Keratinocyte (primary cell): Measurements from ENCODE around the gene TNPO1. TPM values are rescaled to one million over a fixed set of nuclear protein-coding genes. Genes with fewer than 3 reads are reported as not detected.

Experiments
- DNase-seq: peaks from one replicate; pipeline ENCODE4 v3.0.0-alpha.2; 2011; ENCODE audit warnings: low read depth, missing footprints, low spot score
- FAIRE-seq: peaks from 2 replicates; lab custom pipeline; 2011; peaks lifted over from hg19 to GRCh38; lab: Jason Lieb, UNC
- H2AFZ ChIP-seq: 2 replicates; pipeline ENCODE4 v1.6.0; 2012; ENCODE audit warnings: low read length, control low read depth, inconsistent platforms; ENCODE audit not compliant: control insufficient read depth
- H3K27ac ChIP-seq: 2 replicates; pipeline ENCODE4 v1.5.1; 2011; ENCODE audit warnings: low read length; ENCODE audit not compliant: control insufficient read depth, insufficient read depth
- H3K27me3 ChIP-seq: 3 replicates; pipeline ENCODE4 v1.6.0; 2011; ENCODE audit warnings: low read length; ENCODE audit not compliant: control insufficient read depth, insufficient read depth; ENCODE audit errors: extremely low read depth
- H3K36me3 ChIP-seq, 2 experiments: 2 replicates in 1 of 2; 3 replicates in 1 of 2; pipeline ENCODE4 v1.5.1; 2011; ENCODE audit warnings: low read length in 2 of 2, mild to moderate bottlenecking in 1 of 2; ENCODE audit not compliant: control insufficient read depth in 2 of 2, insufficient read depth in 2 of 2; ENCODE audit errors: extremely low read depth in 1 of 2
- H3K4me1 ChIP-seq: 3 replicates; pipeline ENCODE4 v1.5.1; 2011; ENCODE audit warnings: low read length; ENCODE audit not compliant: control insufficient read depth, insufficient read depth; ENCODE audit errors: extremely low read depth
- H3K4me2 ChIP-seq: 3 replicates; pipeline ENCODE4 v1.6.0; 2011; ENCODE audit warnings: low read depth, low read length; ENCODE audit not compliant: control insufficient read depth, insufficient read depth; ENCODE audit errors: extremely low read depth
- H3K4me3 ChIP-seq, 3 experiments: fragments of 200-600 bp in 1 of 3; sonication (generic) in 1 of 3; 2 replicates in 2 of 3; 3 replicates in 1 of 3; pipeline ENCODE4 v1.5.1; 2011 to 2016; ENCODE audit warnings: low read length in 3 of 3, mild to moderate bottlenecking in 3 of 3, control low read depth in 2 of 3, inconsistent platforms in 1 of 3, low read depth in 1 of 3, mixed read lengths in 1 of 3, mixed run types in 1 of 3, moderate library complexity in 1 of 3; ENCODE audit not compliant: control insufficient read depth in 2 of 3, insufficient read depth in 2 of 3; ENCODE audit errors: extremely low read depth in 1 of 3
- H3K79me2 ChIP-seq: 2 replicates; pipeline ENCODE4 v1.6.0; 2012; ENCODE audit warnings: low read length; ENCODE audit not compliant: control insufficient read depth, insufficient read depth
- H3K9ac ChIP-seq: 3 replicates; pipeline ENCODE4 v1.6.0; 2011; ENCODE audit warnings: low read length; ENCODE audit not compliant: control insufficient read depth, insufficient read depth; ENCODE audit errors: extremely low read depth
- H3K9me1 ChIP-seq: 3 replicates; pipeline ENCODE4 v1.6.0; 2011; ENCODE audit warnings: low read length; ENCODE audit not compliant: control insufficient read depth, insufficient read depth; ENCODE audit errors: extremely low read depth
- H3K9me3 ChIP-seq: 2 replicates; pipeline ENCODE4 v1.5.1; 2012; ENCODE audit warnings: low read depth, low read length; ENCODE audit not compliant: control insufficient read depth
- H4K20me1 ChIP-seq: 3 replicates; pipeline ENCODE4 v1.6.0; 2011; ENCODE audit warnings: low read length; ENCODE audit not compliant: control insufficient read depth, insufficient read depth; ENCODE audit errors: extremely low read depth
- EZH2 ChIP-seq: IDR thresholded peaks from one replicate; pipeline ENCODE4 v1.6.1; 2012; ENCODE audit warnings: inconsistent platforms, mild to moderate bottlenecking, low read length, moderate library complexity
- dilution Hi-C: fragments of 300-500 bp; cut with MboI; formaldehyde crosslinking; loops from one replicate; pipeline ENCODE4 v1.7.0; 2020; ENCODE audit warnings: low sequenced_read_pairs; ENCODE audit not compliant: extremely low pct_ligation_motif_present
- polyA plus RNA-seq, 5 experiments: library from polyadenylated mRNA; depleted of rRNA in 3 of 5; stranded (reverse) in 3 of 5; stranded (forward) in 1 of 5; unstranded in 1 of 5; fragments of >200 nt; gene quantifications; 1 replicate in 1 of 5; 2 replicates in 3 of 5; 3 replicates in 1 of 5; pipeline versions ENCODE4 v1.2.1 to v1.2.3, GENCODE V29; 2011 to 2012; ENCODE audit warnings: missing spikeins in 2 of 5, low read depth in 1 of 5, low replicate concordance in 1 of 5
- small RNA-seq, 3 experiments: library from RNA; depleted of rRNA; stranded (forward); fragments of <200 nt; gene quantifications; one replicate each; pipeline ENCODE3, GENCODE V24; 2012; ENCODE audit warnings: low read depth in 3 of 3, low replicate concordance in 1 of 3; ENCODE audit not compliant: insufficient read length in 3 of 3
- TF ChIP-seq, protein P1 (sequence below), 3 experiments: IDR thresholded peaks in 1 of 3; conservative IDR thresholded peaks in 1 of 3; optimal IDR thresholded peaks in 1 of 3; 2 replicates in 2 of 3; 3 replicates in 1 of 3; pipeline versions ENCODE3 to v1.5.1; 2011; ENCODE audit warnings: low read length in 3 of 3, mild to moderate bottlenecking in 3 of 3, moderate library complexity in 2 of 3, control low read depth in 1 of 3, inconsistent platforms in 1 of 3; ENCODE audit not compliant: insufficient read depth in 2 of 3; ENCODE audit errors: extremely low read depth in 1 of 3

Gene TNPO1
- polyA plus RNA-seq, 1 donor (not counting 4 experiments of a cell fraction or from before 2014, with no cell fraction given), result 123 TPM

DNA sequence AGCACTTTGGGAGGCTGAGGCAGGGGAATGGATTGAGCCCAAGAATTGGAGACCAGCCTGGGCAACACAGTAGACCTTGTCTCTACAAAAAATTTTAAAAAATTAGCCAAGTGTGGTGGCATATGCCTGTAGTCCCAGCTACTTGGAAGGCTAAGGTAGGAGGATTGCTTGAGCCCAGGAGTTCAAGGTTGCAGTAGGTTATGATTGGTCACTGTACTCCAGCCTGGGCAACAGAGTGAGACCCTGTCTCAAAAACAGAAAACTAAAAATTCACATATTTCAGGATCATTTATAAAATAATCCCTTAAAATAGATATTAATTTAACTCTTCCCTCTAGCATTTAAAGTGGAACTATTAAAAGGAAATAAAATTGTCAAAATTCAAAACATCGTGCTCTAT, 142.8 kb downstream of the TNPO1 start:
- DNase-seq (no peak), FAIRE-seq (no peak)
- no peaks in the 10 kb centered on the region for H3K36me3 ChIP-seq
- H3K27me3 ChIP-seq, result no peaks in the 10 kb centered on the region
- no peak overlapping the region for H3K4me2 ChIP-seq
- no peaks in the 10 kb centered on the region for H4K20me1 ChIP-seq
- no peak overlapping the region for H3K9ac ChIP-seq
- no peak for TF ChIP-seq EZH2
- TF ChIP-seq, protein P1, sequence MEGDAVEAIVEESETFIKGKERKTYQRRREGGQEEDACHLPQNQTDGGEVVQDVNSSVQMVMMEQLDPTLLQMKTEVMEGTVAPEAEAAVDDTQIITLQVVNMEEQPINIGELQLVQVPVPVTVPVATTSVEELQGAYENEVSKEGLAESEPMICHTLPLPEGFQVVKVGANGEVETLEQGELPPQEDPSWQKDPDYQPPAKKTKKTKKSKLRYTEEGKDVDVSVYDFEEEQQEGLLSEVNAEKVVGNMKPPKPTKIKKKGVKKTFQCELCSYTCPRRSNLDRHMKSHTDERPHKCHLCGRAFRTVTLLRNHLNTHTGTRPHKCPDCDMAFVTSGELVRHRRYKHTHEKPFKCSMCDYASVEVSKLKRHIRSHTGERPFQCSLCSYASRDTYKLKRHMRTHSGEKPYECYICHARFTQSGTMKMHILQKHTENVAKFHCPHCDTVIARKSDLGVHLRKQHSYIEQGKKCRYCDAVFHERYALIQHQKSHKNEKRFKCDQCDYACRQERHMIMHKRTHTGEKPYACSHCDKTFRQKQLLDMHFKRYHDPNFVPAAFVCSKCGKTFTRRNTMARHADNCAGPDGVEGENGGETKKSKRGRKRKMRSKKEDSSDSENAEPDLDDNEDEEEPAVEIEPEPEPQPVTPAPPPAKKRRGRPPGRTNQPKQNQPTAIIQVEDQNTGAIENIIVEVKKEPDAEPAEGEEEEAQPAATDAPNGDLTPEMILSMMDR (optimal IDR thresholded peaks at IDR 0.05 in 1 of 3, IDR thresholded peaks at IDR 0.05 in 1 of 3, conservative IDR thresholded peaks at IDR 0.05 in 1 of 3; ENCODE audit: extremely low read depth in 1 of 3, insufficient read depth in 2 of 3, low read length in 3 of 3), result no peak
- H2AFZ ChIP-seq, result no peak overlapping the region
- H3K4me1 ChIP-seq, result peaks cover 11% of the 10 kb centered on the region
- no peaks in the 10 kb centered on the region for H3K9me3 ChIP-seq
- peaks cover 59% of the 10 kb centered on the region for H3K79me2 ChIP-seq
- no peaks in the 10 kb centered on the region for H3K9me1 ChIP-seq
- dilution Hi-C loops, result no loop called here
- H3K27ac ChIP-seq, result no peak overlapping the region
- H3K4me3 ChIP-seq, result no peak overlapping the region

Small RNA genes within 50 kb of the gene (small RNA-seq; reads per million reads assigned to genes)
- gene MIR4804 (0 to 0.33 (median 0) reads per million in 3 experiments), gene RF00019 (0 reads per million in 3 experiments)

Other genes starting within 250 kb of the TNPO1 start
- gene FCHO2, start 139.4 kb downstream of the TNPO1 start, polyA plus RNA-seq, result 7.8 to 14.8 TPM (median 10.6 TPM) in 3 replicates